ENCODE results near the gene CTIF. TPM values are rescaled to one million over a fixed set of nuclear protein-coding genes. Genes with fewer than 3 reads are reported as not detected.

Gene CTIF
- total and polyA plus RNA-seq, 2 donors: 1.7 to 11.3 TPM

GRCh38 chr18:48581941-48582340, 43.1 kb downstream of the CTIF start:
- Histone ChIP-seq H3K9me3 (ENCODE audit: control insufficient read depth in 2 of 2, insufficient read depth in 1 of 2, low read length in 1 of 2) (no peaks in the 10 kb centered on the region), H3K27me3 (ENCODE audit: control insufficient read depth in 2 of 2, insufficient read depth in 1 of 2, low read length in 1 of 2) (no peaks in the 10 kb centered on the region), H3K36me3 (ENCODE audit: control insufficient read depth in 2 of 2, insufficient read depth in 2 of 2, low read length in 1 of 2) (no peaks in the 10 kb centered on the region), H3K4me1 (ENCODE audit: control insufficient read depth in 2 of 2, insufficient read depth in 2 of 2, low read length in 2 of 2) (no peaks in the 10 kb centered on the region), H3K4me3 (ENCODE audit: low read length in 2 of 2) (no peak overlapping the region), H3K27ac (ENCODE audit: low read depth in 1 of 2, low read length in 1 of 2) (no peak overlapping the region)
- 96% methylated on average over 8 of the region's 8 CpGs for WGBS
- DNase-seq (ENCODE audit: low read depth in 6 of 9, low spot score in 9 of 9): no peak

GRCh38 chr18:48582946-48583345, 44.1 kb downstream of the CTIF start:
- no peak overlapping the region for H3K4me3 ChIP-seq (ENCODE audit: low read length in 2 of 2)
- no peaks in the 10 kb centered on the region for H3K9me3 ChIP-seq (ENCODE audit: control insufficient read depth in 2 of 2, insufficient read depth in 1 of 2, low read length in 1 of 2)
- no peaks in the 10 kb centered on the region for H3K27me3 ChIP-seq (ENCODE audit: control insufficient read depth in 2 of 2, insufficient read depth in 1 of 2, low read length in 1 of 2)
- 95% methylated on average over 2 of the region's 2 CpGs for WGBS
- no peaks in the 10 kb centered on the region for H3K36me3 ChIP-seq (ENCODE audit: control insufficient read depth in 2 of 2, insufficient read depth in 2 of 2, low read length in 1 of 2)
- DNase-seq (ENCODE audit: low read depth in 6 of 9, low spot score in 9 of 9): no peak
- no peaks in the 10 kb centered on the region for H3K4me1 ChIP-seq (ENCODE audit: control insufficient read depth in 2 of 2, insufficient read depth in 2 of 2, low read length in 2 of 2)
- no peak overlapping the region for H3K27ac ChIP-seq (ENCODE audit: low read depth in 1 of 2, low read length in 1 of 2)

- no peak for DNase-seq (ENCODE audit: low read depth in 6 of 9, low spot score in 9 of 9)
- H3K27ac ChIP-seq (ENCODE audit: low read depth in 1 of 2, low read length in 1 of 2): no peak overlapping the region
- WGBS: 94% methylated on average over 5 of the region's 5 CpGs
- no peaks in the 10 kb centered on the region for H3K4me1 ChIP-seq (ENCODE audit: control insufficient read depth in 2 of 2, insufficient read depth in 2 of 2, low read length in 2 of 2)
- H3K4me3 ChIP-seq (ENCODE audit: low read length in 2 of 2): no peak overlapping the region
- no peaks in the 10 kb centered on the region for H3K27me3 ChIP-seq (ENCODE audit: control insufficient read depth in 2 of 2, insufficient read depth in 1 of 2, low read length in 1 of 2)
- no peaks in the 10 kb centered on the region for H3K36me3 ChIP-seq (ENCODE audit: control insufficient read depth in 2 of 2, insufficient read depth in 2 of 2, low read length in 1 of 2)
- H3K9me3 ChIP-seq (ENCODE audit: control insufficient read depth in 2 of 2, insufficient read depth in 1 of 2, low read length in 1 of 2): no peaks in the 10 kb centered on the region
These were observed 44.7 kb downstream of the CTIF start for GRCh38 chr18:48583573-48583972.

- H3K27me3 ChIP-seq (ENCODE audit: control insufficient read depth in 2 of 2, insufficient read depth in 1 of 2, low read length in 1 of 2): no peaks in the 10 kb centered on the region
- DNase-seq (ENCODE audit: low read depth in 6 of 9, low spot score in 9 of 9): no peak
- no peaks in the 10 kb centered on the region for H3K4me1 ChIP-seq (ENCODE audit: control insufficient read depth in 2 of 2, insufficient read depth in 2 of 2, low read length in 2 of 2)
- WGBS: 93% methylated on average over 15 of the region's 15 CpGs
- no peaks in the 10 kb centered on the region for H3K36me3 ChIP-seq (ENCODE audit: control insufficient read depth in 2 of 2, insufficient read depth in 2 of 2, low read length in 1 of 2)
- H3K27ac ChIP-seq (ENCODE audit: low read depth in 1 of 2, low read length in 1 of 2): no peak overlapping the region
- H3K9me3 ChIP-seq (ENCODE audit: control insufficient read depth in 2 of 2, insufficient read depth in 1 of 2, low read length in 1 of 2): no peaks in the 10 kb centered on the region
- no peak overlapping the region for H3K4me3 ChIP-seq (ENCODE audit: low read length in 2 of 2)
These were observed 51.1 kb downstream of the CTIF start for GRCh38 chr18:48589797-48590519.

- no peaks in the 10 kb centered on the region for H3K9me3 ChIP-seq (ENCODE audit: control insufficient read depth in 2 of 2, insufficient read depth in 1 of 2, low read length in 1 of 2)
- no peak overlapping the region for H3K27ac ChIP-seq (ENCODE audit: low read depth in 1 of 2, low read length in 1 of 2)
- WGBS: 96% methylated on average over 5 of the region's 5 CpGs
- H3K4me3 ChIP-seq (ENCODE audit: low read length in 2 of 2): no peak overlapping the region
- no peaks in the 10 kb centered on the region for H3K36me3 ChIP-seq (ENCODE audit: control insufficient read depth in 2 of 2, insufficient read depth in 2 of 2, low read length in 1 of 2)
- H3K27me3 ChIP-seq (ENCODE audit: control insufficient read depth in 2 of 2, insufficient read depth in 1 of 2, low read length in 1 of 2): no peaks in the 10 kb centered on the region
- no peaks in the 10 kb centered on the region for H3K4me1 ChIP-seq (ENCODE audit: control insufficient read depth in 2 of 2, insufficient read depth in 2 of 2, low read length in 2 of 2)
- DNase-seq (ENCODE audit: low read depth in 6 of 9, low spot score in 9 of 9): no peak
These were observed 51.8 kb downstream of the CTIF start for GRCh38 chr18:48590678-48591077.

GRCh38 chr18:48592540-48593171, 53.8 kb downstream of the CTIF start:
- no peak overlapping the region for H3K4me3 ChIP-seq (ENCODE audit: low read length in 2 of 2)
- no peaks in the 10 kb centered on the region for H3K4me1 ChIP-seq (ENCODE audit: control insufficient read depth in 2 of 2, insufficient read depth in 2 of 2, low read length in 2 of 2)
- 96% methylated on average over 17 of the region's 17 CpGs for WGBS
- no peak for DNase-seq (ENCODE audit: low read depth in 6 of 9, low spot score in 9 of 9)
- no peak overlapping the region for H3K27ac ChIP-seq (ENCODE audit: low read depth in 1 of 2, low read length in 1 of 2)
- H3K9me3 ChIP-seq (ENCODE audit: control insufficient read depth in 2 of 2, insufficient read depth in 1 of 2, low read length in 1 of 2): no peaks in the 10 kb centered on the region
- no peaks in the 10 kb centered on the region for H3K27me3 ChIP-seq (ENCODE audit: control insufficient read depth in 2 of 2, insufficient read depth in 1 of 2, low read length in 1 of 2)
- H3K36me3 ChIP-seq (ENCODE audit: control insufficient read depth in 2 of 2, insufficient read depth in 2 of 2, low read length in 1 of 2): no peaks in the 10 kb centered on the region

GRCh38 chr18:48594471-48595094, 55.8 kb downstream of the CTIF start:
- no peak overlapping the region for H3K27ac ChIP-seq (ENCODE audit: low read depth in 1 of 2, low read length in 1 of 2)
- H3K4me1 ChIP-seq (ENCODE audit: control insufficient read depth in 2 of 2, insufficient read depth in 2 of 2, low read length in 2 of 2): no peaks in the 10 kb centered on the region
- 95% methylated on average over 13 of the region's 13 CpGs for WGBS
- no peaks in the 10 kb centered on the region for H3K36me3 ChIP-seq (ENCODE audit: control insufficient read depth in 2 of 2, insufficient read depth in 2 of 2, low read length in 1 of 2)
- H3K27me3 ChIP-seq (ENCODE audit: control insufficient read depth in 2 of 2, insufficient read depth in 1 of 2, low read length in 1 of 2): no peaks in the 10 kb centered on the region
- no peaks in the 10 kb centered on the region for H3K9me3 ChIP-seq (ENCODE audit: control insufficient read depth in 2 of 2, insufficient read depth in 1 of 2, low read length in 1 of 2)
- H3K4me3 ChIP-seq (ENCODE audit: low read length in 2 of 2): no peak overlapping the region
- DNase-seq (ENCODE audit: low read depth in 6 of 9, low spot score in 9 of 9): no peak

GRCh38 chr18:48595703-48596218, 56.9 kb downstream of the CTIF start:
- Histone ChIP-seq H3K36me3 (ENCODE audit: control insufficient read depth in 2 of 2, insufficient read depth in 2 of 2, low read length in 1 of 2) (no peaks in the 10 kb centered on the region), H3K27ac (ENCODE audit: low read depth in 1 of 2, low read length in 1 of 2) (no peak overlapping the region), H3K4me1 (ENCODE audit: control insufficient read depth in 2 of 2, insufficient read depth in 2 of 2, low read length in 2 of 2) (no peaks in the 10 kb centered on the region), H3K27me3 (ENCODE audit: control insufficient read depth in 2 of 2, insufficient read depth in 1 of 2, low read length in 1 of 2) (no peaks in the 10 kb centered on the region), H3K9me3 (ENCODE audit: control insufficient read depth in 2 of 2, insufficient read depth in 1 of 2, low read length in 1 of 2) (no peaks in the 10 kb centered on the region), H3K4me3 (ENCODE audit: low read length in 2 of 2) (no peak overlapping the region)
- WGBS: 95% methylated on average over 4 of the region's 4 CpGs
- no peak for DNase-seq (ENCODE audit: low read depth in 6 of 9, low spot score in 9 of 9)

GRCh38 chr18:48597110-48597509, 58.3 kb downstream of the CTIF start:
- Histone ChIP-seq H3K27ac (ENCODE audit: low read depth in 1 of 2, low read length in 1 of 2) (no peak overlapping the region), H3K27me3 (ENCODE audit: control insufficient read depth in 2 of 2, insufficient read depth in 1 of 2, low read length in 1 of 2) (no peaks in the 10 kb centered on the region), H3K9me3 (ENCODE audit: control insufficient read depth in 2 of 2, insufficient read depth in 1 of 2, low read length in 1 of 2) (no peaks in the 10 kb centered on the region), H3K4me1 (ENCODE audit: control insufficient read depth in 2 of 2, insufficient read depth in 2 of 2, low read length in 2 of 2) (no peaks in the 10 kb centered on the region), H3K4me3 (ENCODE audit: low read length in 2 of 2) (no peak overlapping the region), H3K36me3 (ENCODE audit: control insufficient read depth in 2 of 2, insufficient read depth in 2 of 2, low read length in 1 of 2) (no peaks in the 10 kb centered on the region)
- no peak for DNase-seq (ENCODE audit: low read depth in 6 of 9, low spot score in 9 of 9)
- WGBS: 86% methylated on average over 5 of the region's 5 CpGs

Data from thymus (tissue), 11 donors.